Activated CD4-positive, alpha-beta T cell treated with anti-CD3 and anti-CD28 coated beads, Interleukin-2, amount 10 ng/mL, durations not matched to agents 24 days and 14 days (primary cell): Measurements from ENCODE around the gene SLC25A5. TPM values are rescaled to one million over a fixed set of nuclear protein-coding genes. Genes with fewer than 3 reads are reported as not detected.
"Not testable (repeated sequence)": the region's sequence is repeated elsewhere in the genome, so short reads cannot be mapped to it uniquely, and the experiment has no call there.

Experiments
- DNase-seq: peaks from one replicate; pipeline ENCODE4 v3.0.0; 2022
- H3K27ac Mint-ChIP-seq: one replicate; pipeline ENCODE4 v1.8.0; 2022; ENCODE audit warnings: mild to moderate bottlenecking, mixed read lengths
- H3K27me3 Mint-ChIP-seq: one replicate; pipeline ENCODE4 v1.8.0; 2022; ENCODE audit warnings: mixed read lengths
- H3K36me3 Mint-ChIP-seq: one replicate; pipeline ENCODE4 v1.8.0; 2022; ENCODE audit warnings: low read depth, mild to moderate bottlenecking, mixed read lengths
- H3K4me1 Mint-ChIP-seq: one replicate; pipeline ENCODE4 v1.8.0; 2021; ENCODE audit warnings: mixed read lengths
- H3K4me3 Mint-ChIP-seq: one replicate; pipeline ENCODE4 v1.8.0; 2022; ENCODE audit warnings: mild to moderate bottlenecking, moderate library complexity, mixed read lengths
- H3K9me3 Mint-ChIP-seq: one replicate; pipeline ENCODE4 v1.8.0; 2021; ENCODE audit warnings: mixed read lengths
- intact Hi-C: fragments of 100-400 bp; cut with micrococcal nuclease; formaldehyde crosslinking; loops from one replicate; pipeline ENCODE4 v1.15.1; 2023
- total RNA-seq: library from RNA; stranded (reverse); gene quantifications from 2 replicates; pipeline ENCODE4 v1.2.3, GENCODE V29; 2022

The SLC25A5 gene
- total RNA-seq = 532 and 544 TPM in 2 replicates

- no peaks in the 10 kb centered on the region for H3K9me3 Mint-ChIP-seq
- H3K27ac Mint-ChIP-seq = peak within 1 kb of the TSS; percentile 97
- H3K4me1 Mint-ChIP-seq = peaks cover 6% of the 10 kb centered on the region
- H3K27me3 Mint-ChIP-seq = no peaks in the 10 kb centered on the region
- peaks cover 21% of the 10 kb centered on the region for H3K36me3 Mint-ChIP-seq
- peak; percentile 95 for DNase-seq
- intact Hi-C loops = loop anchor here (1.0 to 5.0 kb wide), 5 partner anchors 14 to 1001 kb away; partner anchors contain the start of genes LAMP2, NKAP, PGRMC1 and SLC25A43
- peak within 1 kb of the TSS; percentile 94 for H3K4me3 Mint-ChIP-seq
Observed at GRCh38 chrX:119467842-119468550, at the start of gene SLC25A5. Gene SLC25A5 (plus strand): TSS chrX:119468444. CDS start chrX:119468516, 72 bp downstream.

- Mint-ChIP-seq H3K27me3 (no peaks in the 10 kb centered on the region), H3K4me3 (no peak overlapping the region), H3K27ac (no peak overlapping the region), H3K36me3 (no peaks in the 10 kb centered on the region), H3K9me3 (no peaks in the 10 kb centered on the region), H3K4me1 (no peaks in the 10 kb centered on the region)
- intact Hi-C loops = no loop called here
- DNase-seq = no peak
Observed at GRCh38 chrX:119419146-119419545, 49.1 kb upstream of the SLC25A5 start.

- Mint-ChIP-seq H3K9me3 (no peaks in the 10 kb centered on the region), H3K4me1 (no peaks in the 10 kb centered on the region), H3K4me3 (no peak overlapping the region), H3K27me3 (no peaks in the 10 kb centered on the region), H3K27ac (no peak overlapping the region), H3K36me3 (no peaks in the 10 kb centered on the region)
- no peak for DNase-seq
- intact Hi-C loops = no loop called here
Observed at GRCh38 chrX:119419898-119420297, 48.3 kb upstream of the SLC25A5 start.

- H3K9me3 Mint-ChIP-seq = no peaks in the 10 kb centered on the region
- H3K27me3 Mint-ChIP-seq = no peaks in the 10 kb centered on the region
- no peak overlapping the region for H3K4me3 Mint-ChIP-seq
- no peaks in the 10 kb centered on the region for H3K4me1 Mint-ChIP-seq
- no peaks in the 10 kb centered on the region for H3K36me3 Mint-ChIP-seq
- intact Hi-C loops = no loop called here
- H3K27ac Mint-ChIP-seq = no peak overlapping the region
- no peak for DNase-seq
Observed at GRCh38 chrX:119421016-119421705, 47.1 kb upstream of the SLC25A5 start.

- H3K4me3 Mint-ChIP-seq = no peak overlapping the region
- peaks cover 3% of the 10 kb centered on the region for H3K4me1 Mint-ChIP-seq
- H3K36me3 Mint-ChIP-seq = no peaks in the 10 kb centered on the region
- no peak for DNase-seq
- H3K9me3 Mint-ChIP-seq = no peaks in the 10 kb centered on the region
- H3K27ac Mint-ChIP-seq = no peak overlapping the region
- intact Hi-C loops = no loop called here
- no peaks in the 10 kb centered on the region for H3K27me3 Mint-ChIP-seq
Observed at GRCh38 chrX:119423631-119424030, 44.6 kb upstream of the SLC25A5 start.

- no peak overlapping the region for H3K27ac Mint-ChIP-seq
- no peaks in the 10 kb centered on the region for H3K27me3 Mint-ChIP-seq
- intact Hi-C loops = no loop called here
- peaks cover 3% of the 10 kb centered on the region for H3K4me1 Mint-ChIP-seq
- no peak overlapping the region for H3K4me3 Mint-ChIP-seq
- DNase-seq = no peak
- H3K36me3 Mint-ChIP-seq = no peaks in the 10 kb centered on the region
- no peaks in the 10 kb centered on the region for H3K9me3 Mint-ChIP-seq
Observed at GRCh38 chrX:119424999-119425398, 43.2 kb upstream of the SLC25A5 start.

GRCh38 chrX:119427024-119427794 is 41.0 kb upstream of the SLC25A5 start:
- H3K27ac Mint-ChIP-seq = no peak overlapping the region
- H3K9me3 Mint-ChIP-seq = no peaks in the 10 kb centered on the region
- peaks cover 3% of the 10 kb centered on the region for H3K4me1 Mint-ChIP-seq
- no peaks in the 10 kb centered on the region for H3K27me3 Mint-ChIP-seq
- DNase-seq = peak; percentile 54
- intact Hi-C loops = no loop called here
- no peak overlapping the region for H3K4me3 Mint-ChIP-seq
- no peaks in the 10 kb centered on the region for H3K36me3 Mint-ChIP-seq

GRCh38 chrX:119427795-119428185 is 40.5 kb upstream of the SLC25A5 start:
- Mint-ChIP-seq H3K4me1 (peaks cover 3% of the 10 kb centered on the region), H3K36me3 (no peaks in the 10 kb centered on the region), H3K27me3 (no peaks in the 10 kb centered on the region), H3K27ac (no peak overlapping the region), H3K9me3 (no peaks in the 10 kb centered on the region), H3K4me3 (no peak overlapping the region)
- DNase-seq = no peak
- intact Hi-C loops = no loop called here

- DNase-seq = no peak
- Mint-ChIP-seq H3K36me3 (peaks cover 2% of the 10 kb centered on the region), H3K4me3 (no peak overlapping the region), H3K9me3 (no peaks in the 10 kb centered on the region), H3K27me3 (no peaks in the 10 kb centered on the region), H3K4me1 (peaks cover 3% of the 10 kb centered on the region), H3K27ac (no peak overlapping the region)
- intact Hi-C loops = no loop called here
Observed at GRCh38 chrX:119429471-119429870, 38.8 kb upstream of the SLC25A5 start.

GRCh38 chrX:119441295-119441694 is 26.9 kb upstream of the SLC25A5 start:
- H3K9me3 Mint-ChIP-seq, DNase-seq, H3K27me3 Mint-ChIP-seq, H3K4me1 Mint-ChIP-seq, intact Hi-C loops, H3K36me3 Mint-ChIP-seq, H3K27ac Mint-ChIP-seq, H3K4me3 Mint-ChIP-seq: not testable (repeated sequence)

GRCh38 chrX:119442286-119442685 is 26.0 kb upstream of the SLC25A5 start:
- no peak overlapping the region for H3K27ac Mint-ChIP-seq
- H3K4me3 Mint-ChIP-seq = no peak overlapping the region
- intact Hi-C loops = no loop called here
- no peaks in the 10 kb centered on the region for H3K27me3 Mint-ChIP-seq
- H3K4me1 Mint-ChIP-seq = no peaks in the 10 kb centered on the region
- no peak for DNase-seq
- no peaks in the 10 kb centered on the region for H3K9me3 Mint-ChIP-seq
- H3K36me3 Mint-ChIP-seq = no peaks in the 10 kb centered on the region

- DNase-seq = no peak
- no peak overlapping the region for H3K4me3 Mint-ChIP-seq
- no peak overlapping the region for H3K27ac Mint-ChIP-seq
- no peaks in the 10 kb centered on the region for H3K9me3 Mint-ChIP-seq
- H3K4me1 Mint-ChIP-seq = no peaks in the 10 kb centered on the region
- peaks cover 5% of the 10 kb centered on the region for H3K36me3 Mint-ChIP-seq
- intact Hi-C loops = no loop called here
- no peaks in the 10 kb centered on the region for H3K27me3 Mint-ChIP-seq
Observed at GRCh38 chrX:119453202-119453601, 15.0 kb upstream of the SLC25A5 start.

- no peaks in the 10 kb centered on the region for H3K27me3 Mint-ChIP-seq
- DNase-seq = no peak
- H3K9me3 Mint-ChIP-seq = no peaks in the 10 kb centered on the region
- intact Hi-C loops = no loop called here
- H3K4me1 Mint-ChIP-seq = no peaks in the 10 kb centered on the region
- H3K4me3 Mint-ChIP-seq = no peak overlapping the region
- H3K36me3 Mint-ChIP-seq = peaks cover 5% of the 10 kb centered on the region
- H3K27ac Mint-ChIP-seq = no peak overlapping the region
Observed at GRCh38 chrX:119455264-119455663, 13.0 kb upstream of the SLC25A5 start.

GRCh38 chrX:119459181-119459580 is 9.1 kb upstream of the SLC25A5 start:
- H3K9me3 Mint-ChIP-seq = no peaks in the 10 kb centered on the region
- H3K27me3 Mint-ChIP-seq = no peaks in the 10 kb centered on the region
- intact Hi-C loops = no loop called here
- H3K4me3 Mint-ChIP-seq = no peak overlapping the region
- no peaks in the 10 kb centered on the region for H3K4me1 Mint-ChIP-seq
- H3K36me3 Mint-ChIP-seq = no peaks in the 10 kb centered on the region
- no peak overlapping the region for H3K27ac Mint-ChIP-seq
- no peak for DNase-seq
